HepG2 (cell line): ENCODE data around the gene CITED4. TPM values are rescaled to one million over a fixed set of nuclear protein-coding genes. Genes with fewer than 3 reads are reported as not detected.

Experiments used
- CBX2 ChIP-seq, 2 experiments: fragments of 200-600 bp in 1 of 2; sonication (generic); formaldehyde crosslinking in 1 of 2; IDR thresholded peaks; 2 replicates each; pipeline versions ENCODE4 v1.7.0 to v1.8.1; 2018 to 2022; ENCODE audit warnings: low read depth in 2 of 2, low read length in 1 of 2, mild to moderate bottlenecking in 1 of 2, missing genetic modification reagents in 1 of 2
- DMAP1 ChIP-seq: IDR thresholded peaks from 2 replicates; pipeline ENCODE4 v1.6.1; 2016
- EHMT2 ChIP-seq: fragments of 200-600 bp; sonication (generic); IDR thresholded peaks from 2 replicates; pipeline ENCODE4 v1.7.0; 2017; ENCODE audit warnings: antibody characterized with exemption, low read depth, low read length, borderline replicate concordance
- FOXA3 ChIP-seq: IDR thresholded peaks from 2 replicates; pipeline ENCODE4 v1.6.1; 2016; ENCODE audit warnings: missing genetic modification reagents, missing compliant biosample characterization
- KMT2A ChIP-seq: sonication (generic); formaldehyde crosslinking; IDR thresholded peaks from 2 replicates; pipeline ENCODE4 v1.4.0; 2020; ENCODE audit warnings: missing genetic modification reagents
- TFDP2 ChIP-seq: sonication (generic); formaldehyde crosslinking; IDR thresholded peaks from 2 replicates; pipeline ENCODE4 v1.4.0; 2020; ENCODE audit warnings: missing genetic modification reagents
- ZBTB43 ChIP-seq: sonication (generic); formaldehyde crosslinking; conservative IDR thresholded peaks from 2 replicates; pipeline ENCODE4 v1.4.0; 2020; ENCODE audit warnings: missing genetic modification reagents
- ZFP36L2 ChIP-seq: sonication (generic); formaldehyde crosslinking; IDR thresholded peaks from 2 replicates; pipeline ENCODE4 v1.4.0; 2020; ENCODE audit warnings: missing genetic modification reagents
- ZMAT5 ChIP-seq: sonication (generic); formaldehyde crosslinking; IDR thresholded peaks from 2 replicates; pipeline ENCODE4 v1.5.0; 2020; ENCODE audit warnings: mild to moderate bottlenecking, low read depth, missing genetic modification reagents, borderline replicate concordance
- ZNF230 ChIP-seq: sonication (generic); formaldehyde crosslinking; IDR thresholded peaks from 2 replicates; pipeline ENCODE4 v1.4.0; 2020; ENCODE audit warnings: mild to moderate bottlenecking, missing genetic modification reagents
- ZNF550 ChIP-seq: sonication (generic); formaldehyde crosslinking; IDR thresholded peaks from 2 replicates; pipeline ENCODE4 v1.4.0; 2020; ENCODE audit warnings: mild to moderate bottlenecking, missing genetic modification reagents, borderline replicate concordance
- ZNF709 ChIP-seq: sonication (generic); formaldehyde crosslinking; IDR thresholded peaks from 2 replicates; pipeline ENCODE4 v1.5.0; 2020; ENCODE audit warnings: mild to moderate bottlenecking, missing genetic modification reagents
- ZNF75D ChIP-seq: sonication (generic); formaldehyde crosslinking; IDR thresholded peaks from 2 replicates; pipeline ENCODE4 v1.8.1; 2023; ENCODE audit warnings: missing genetic modification reagents, mild to moderate bottlenecking, borderline replicate concordance
- polyA plus RNA-seq, 8 experiments: library from polyadenylated mRNA; depleted of rRNA in 3 of 8; stranded (reverse) in 7 of 8; unstranded in 1 of 8; fragments of >200 nt; fragmentation: Illumina TruSeq in 4 of 8; extraction: Trizol in 4 of 8; gene quantifications; 2 replicates each; pipeline versions ENCODE4 v1.2.1 to v1.2.3, GENCODE V29; 2011 to 2016; ENCODE audit warnings: low read depth in 4 of 8, missing spikeins in 1 of 8, mixed read lengths in 1 of 8; ENCODE audit not compliant: insufficient read depth in 1 of 8
- total RNA-seq, 5 experiments: library from RNA; depleted of rRNA; stranded (reverse); fragments of >200 nt; fragmentation: Illumina TruSeq; extraction: Trizol; gene quantifications; 2 replicates each; pipeline ENCODE4 v1.2.3, GENCODE V29; 2016; ENCODE audit warnings: low read depth in 1 of 5
- TF ChIP-seq, protein P1 (sequence below): sonication (generic); formaldehyde crosslinking; IDR thresholded peaks from 2 replicates; pipeline ENCODE4 v1.5.0; 2020; ENCODE audit warnings: mild to moderate bottlenecking, missing genetic modification reagents, borderline replicate concordance
- TF ChIP-seq, protein P2 (sequence below): IDR thresholded peaks from 2 replicates; pipeline ENCODE4 v1.6.1; 2012; ENCODE audit warnings: low read length, improper control_type of control experiment

CITED4 gene
- total and polyA plus RNA-seq, 2 of the 13 experiments (the other 11 are each of a cell fraction or from before 2014, with no cell fraction given): 1.5 to 9.9 TPM

- no peak for TF ChIP-seq FOXA3
- TF ChIP-seq, protein P1, sequence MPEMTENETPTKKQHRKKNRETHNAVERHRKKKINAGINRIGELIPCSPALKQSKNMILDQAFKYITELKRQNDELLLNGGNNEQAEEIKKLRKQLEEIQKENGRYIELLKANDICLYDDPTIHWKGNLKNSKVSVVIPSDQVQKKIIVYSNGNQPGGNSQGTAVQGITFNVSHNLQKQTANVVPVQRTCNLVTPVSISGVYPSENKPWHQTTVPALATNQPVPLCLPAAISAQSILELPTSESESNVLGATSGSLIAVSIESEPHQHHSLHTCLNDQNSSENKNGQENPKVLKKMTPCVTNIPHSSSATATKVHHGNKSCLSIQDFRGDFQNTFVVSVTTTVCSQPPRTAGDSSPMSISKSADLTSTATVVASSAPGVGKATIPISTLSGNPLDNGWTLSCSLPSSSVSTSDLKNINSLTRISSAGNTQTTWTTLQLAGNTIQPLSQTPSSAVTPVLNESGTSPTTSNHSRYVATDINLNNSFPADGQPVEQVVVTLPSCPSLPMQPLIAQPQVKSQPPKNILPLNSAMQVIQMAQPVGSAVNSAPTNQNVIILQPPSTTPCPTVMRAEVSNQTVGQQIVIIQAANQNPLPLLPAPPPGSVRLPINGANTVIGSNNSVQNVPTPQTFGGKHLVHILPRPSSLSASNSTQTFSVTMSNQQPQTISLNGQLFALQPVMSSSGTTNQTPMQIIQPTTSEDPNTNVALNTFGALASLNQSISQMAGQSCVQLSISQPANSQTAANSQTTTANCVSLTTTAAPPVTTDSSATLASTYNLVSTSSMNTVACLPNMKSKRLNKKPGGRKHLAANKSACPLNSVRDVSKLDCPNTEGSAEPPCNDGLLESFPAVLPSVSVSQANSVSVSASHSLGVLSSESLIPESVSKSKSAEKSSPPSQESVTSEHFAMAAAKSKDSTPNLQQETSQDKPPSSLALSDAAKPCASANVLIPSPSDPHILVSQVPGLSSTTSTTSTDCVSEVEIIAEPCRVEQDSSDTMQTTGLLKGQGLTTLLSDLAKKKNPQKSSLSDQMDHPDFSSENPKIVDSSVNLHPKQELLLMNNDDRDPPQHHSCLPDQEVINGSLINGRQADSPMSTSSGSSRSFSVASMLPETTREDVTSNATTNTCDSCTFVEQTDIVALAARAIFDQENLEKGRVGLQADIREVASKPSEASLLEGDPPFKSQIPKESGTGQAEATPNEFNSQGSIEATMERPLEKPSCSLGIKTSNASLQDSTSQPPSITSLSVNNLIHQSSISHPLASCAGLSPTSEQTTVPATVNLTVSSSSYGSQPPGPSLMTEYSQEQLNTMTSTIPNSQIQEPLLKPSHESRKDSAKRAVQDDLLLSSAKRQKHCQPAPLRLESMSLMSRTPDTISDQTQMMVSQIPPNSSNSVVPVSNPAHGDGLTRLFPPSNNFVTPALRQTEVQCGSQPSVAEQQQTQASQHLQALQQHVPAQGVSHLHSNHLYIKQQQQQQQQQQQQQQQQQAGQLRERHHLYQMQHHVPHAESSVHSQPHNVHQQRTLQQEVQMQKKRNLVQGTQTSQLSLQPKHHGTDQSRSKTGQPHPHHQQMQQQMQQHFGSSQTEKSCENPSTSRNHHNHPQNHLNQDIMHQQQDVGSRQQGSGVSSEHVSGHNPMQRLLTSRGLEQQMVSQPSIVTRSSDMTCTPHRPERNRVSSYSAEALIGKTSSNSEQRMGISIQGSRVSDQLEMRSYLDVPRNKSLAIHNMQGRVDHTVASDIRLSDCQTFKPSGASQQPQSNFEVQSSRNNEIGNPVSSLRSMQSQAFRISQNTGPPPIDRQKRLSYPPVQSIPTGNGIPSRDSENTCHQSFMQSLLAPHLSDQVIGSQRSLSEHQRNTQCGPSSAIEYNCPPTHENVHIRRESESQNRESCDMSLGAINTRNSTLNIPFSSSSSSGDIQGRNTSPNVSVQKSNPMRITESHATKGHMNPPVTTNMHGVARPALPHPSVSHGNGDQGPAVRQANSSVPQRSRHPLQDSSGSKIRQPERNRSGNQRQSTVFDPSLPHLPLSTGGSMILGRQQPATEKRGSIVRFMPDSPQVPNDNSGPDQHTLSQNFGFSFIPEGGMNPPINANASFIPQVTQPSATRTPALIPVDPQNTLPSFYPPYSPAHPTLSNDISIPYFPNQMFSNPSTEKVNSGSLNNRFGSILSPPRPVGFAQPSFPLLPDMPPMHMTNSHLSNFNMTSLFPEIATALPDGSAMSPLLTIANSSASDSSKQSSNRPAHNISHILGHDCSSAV (CRISPR knock-in tag): no peak
- no peak for TF ChIP-seq ZBTB43
- TF ChIP-seq ZFP36L2 (CRISPR knock-in tag): no peak
- no peak for TF ChIP-seq ZNF230 (CRISPR knock-in tag)
- 0 out of 2 replicates have a peak, but pooled peaks have one; percentile 46 for TF ChIP-seq CBX2 (IDR thresholded peaks at IDR 0.05; ENCODE audit: low read depth, low read length)
- TF ChIP-seq CBX2 (CRISPR knock-in tag; IDR thresholded peaks at IDR 0.05; ENCODE audit: low read depth): no peak
- TF ChIP-seq TFDP2: 0 out of 2 replicates have a peak, but pooled peaks have one; percentile 2
- TF ChIP-seq KMT2A (CRISPR knock-in tag): 0 out of 2 replicates have a peak, but pooled peaks have one; percentile 21
- TF ChIP-seq DMAP1: no peak
- no peak for TF ChIP-seq ZNF75D
- TF ChIP-seq ZNF709: 0 out of 2 replicates have a peak, but pooled peaks have one; percentile 14
- no peak for TF ChIP-seq ZNF550 (CRISPR knock-in tag)
- no peak for TF ChIP-seq ZMAT5
- no peak for TF ChIP-seq EHMT2
- TF ChIP-seq, protein P2, sequence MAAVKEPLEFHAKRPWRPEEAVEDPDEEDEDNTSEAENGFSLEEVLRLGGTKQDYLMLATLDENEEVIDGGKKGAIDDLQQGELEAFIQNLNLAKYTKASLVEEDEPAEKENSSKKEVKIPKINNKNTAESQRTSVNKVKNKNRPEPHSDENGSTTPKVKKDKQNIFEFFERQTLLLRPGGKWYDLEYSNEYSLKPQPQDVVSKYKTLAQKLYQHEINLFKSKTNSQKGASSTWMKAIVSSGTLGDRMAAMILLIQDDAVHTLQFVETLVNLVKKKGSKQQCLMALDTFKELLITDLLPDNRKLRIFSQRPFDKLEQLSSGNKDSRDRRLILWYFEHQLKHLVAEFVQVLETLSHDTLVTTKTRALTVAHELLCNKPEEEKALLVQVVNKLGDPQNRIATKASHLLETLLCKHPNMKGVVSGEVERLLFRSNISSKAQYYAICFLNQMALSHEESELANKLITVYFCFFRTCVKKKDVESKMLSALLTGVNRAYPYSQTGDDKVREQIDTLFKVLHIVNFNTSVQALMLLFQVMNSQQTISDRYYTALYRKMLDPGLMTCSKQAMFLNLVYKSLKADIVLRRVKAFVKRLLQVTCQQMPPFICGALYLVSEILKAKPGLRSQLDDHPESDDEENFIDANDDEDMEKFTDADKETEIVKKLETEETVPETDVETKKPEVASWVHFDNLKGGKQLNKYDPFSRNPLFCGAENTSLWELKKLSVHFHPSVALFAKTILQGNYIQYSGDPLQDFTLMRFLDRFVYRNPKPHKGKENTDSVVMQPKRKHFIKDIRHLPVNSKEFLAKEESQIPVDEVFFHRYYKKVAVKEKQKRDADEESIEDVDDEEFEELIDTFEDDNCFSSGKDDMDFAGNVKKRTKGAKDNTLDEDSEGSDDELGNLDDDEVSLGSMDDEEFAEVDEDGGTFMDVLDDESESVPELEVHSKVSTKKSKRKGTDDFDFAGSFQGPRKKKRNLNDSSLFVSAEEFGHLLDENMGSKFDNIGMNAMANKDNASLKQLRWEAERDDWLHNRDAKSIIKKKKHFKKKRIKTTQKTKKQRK: no peak
Measured at GRCh38 chr1:40860706-40861223, 1.4 kb downstream of the CITED4 start (continued).
